Measurements from ENCODE around the gene KIF20A.
"Not testable (repeated sequence)": the region's sequence is repeated elsewhere in the genome, so short reads cannot be mapped to it uniquely, and the experiment has no call there.

The KIF20A gene

GRCh38 chr5:138141734-138142133 is 37.2 kb upstream of the KIF20A start:
- TF ChIP-seq CTCF (IDR thresholded peaks at IDR 0.05; ENCODE audit: low read depth, low read length): no peak
- H3K4me3 ChIP-seq (ENCODE audit: low read depth, low read length): no peak overlapping the region

GRCh38 chr5:138143578-138143977 is 35.3 kb upstream of the KIF20A start:
- not testable (repeated sequence) for H3K4me3 ChIP-seq (ENCODE audit: low read depth, low read length)

- no peak overlapping the region for H3K4me3 ChIP-seq (ENCODE audit: low read depth, low read length)
- no peak for TF ChIP-seq CTCF (IDR thresholded peaks at IDR 0.05; ENCODE audit: low read depth, low read length)
Observed at GRCh38 chr5:138148811-138149210, 30.1 kb upstream of the KIF20A start.

GRCh38 chr5:138149530-138149929 is 29.4 kb upstream of the KIF20A start:
- no peak for TF ChIP-seq CTCF (IDR thresholded peaks at IDR 0.05; ENCODE audit: low read depth, low read length)
- H3K4me3 ChIP-seq (ENCODE audit: low read depth, low read length): no peak overlapping the region

GRCh38 chr5:138155977-138156376 is 22.9 kb upstream of the KIF20A start:
- H3K4me3 ChIP-seq (ENCODE audit: low read depth, low read length): not testable (repeated sequence)

- H3K4me3 ChIP-seq (ENCODE audit: low read depth, low read length): no peak overlapping the region
- TF ChIP-seq CTCF (IDR thresholded peaks at IDR 0.05; ENCODE audit: low read depth, low read length): no peak
Observed at GRCh38 chr5:138157626-138158025, 21.3 kb upstream of the KIF20A start.

GRCh38 chr5:138159666-138160065 is 19.2 kb upstream of the KIF20A start:
- no peak for TF ChIP-seq CTCF (IDR thresholded peaks at IDR 0.05; ENCODE audit: low read depth, low read length)
- H3K4me3 ChIP-seq (ENCODE audit: low read depth, low read length): no peak overlapping the region

GRCh38 chr5:138160706-138161105 is 18.2 kb upstream of the KIF20A start:
- no peak for TF ChIP-seq CTCF (IDR thresholded peaks at IDR 0.05; ENCODE audit: low read depth, low read length)
- H3K4me3 ChIP-seq (ENCODE audit: low read depth, low read length): no peak overlapping the region

- H3K4me3 ChIP-seq (ENCODE audit: low read depth, low read length): no peak overlapping the region
- no peak for TF ChIP-seq CTCF (IDR thresholded peaks at IDR 0.05; ENCODE audit: low read depth, low read length)
Observed at GRCh38 chr5:138163721-138164120, 15.2 kb upstream of the KIF20A start.
